GM23338 (cell line): ENCODE results near the gene BAHCC1. TPM values are rescaled to one million over a fixed set of nuclear protein-coding genes. Genes with fewer than 3 reads are reported as not detected.

ENCODE experiments used
- ATAC-seq: fragments of 200-7000 bp; cut with Tn5 transposase; 3 replicates; pipeline ENCODE4 v1.9.1; 2020
- DNase-seq: peaks from one replicate; pipeline ENCODE4 v3.0.0-alpha.2; 2015; ENCODE audit warnings: low spot score
- H2AFZ ChIP-seq: fragments of 200-600 bp; sonication (generic); 2 replicates; pipeline ENCODE4 v1.8.0; 2016; ENCODE audit warnings: antibody characterized with exemption, mild to moderate bottlenecking, moderate library complexity
- H3F3A ChIP-seq: fragments of 200-600 bp; sonication (generic); replicated peaks from 2 replicates; pipeline ENCODE4 v1.8.0; 2017; ENCODE audit warnings: antibody characterized with exemption, mixed run types, low read depth
- H3K27ac ChIP-seq: fragments of 200-600 bp; sonication (generic); 2 replicates; pipeline ENCODE4 v1.6.1; 2016; ENCODE audit warnings: low read depth
- H3K27me3 ChIP-seq: fragments of 200-600 bp; sonication (generic); 2 replicates; pipeline ENCODE4 v1.8.0; 2016; ENCODE audit warnings: mild to moderate bottlenecking, mixed run types, moderate library complexity; ENCODE audit not compliant: insufficient read depth
- H3K36me3 ChIP-seq: fragments of 200-600 bp; sonication (generic); 2 replicates; pipeline ENCODE4 v1.8.0; 2016; ENCODE audit warnings: mild to moderate bottlenecking; ENCODE audit not compliant: insufficient read depth
- H3K4me1 ChIP-seq: fragments of 200-600 bp; sonication (generic); 2 replicates; pipeline ENCODE4 v1.8.0; 2016; ENCODE audit warnings: mild to moderate bottlenecking, moderate library complexity; ENCODE audit not compliant: insufficient read depth
- H3K4me2 ChIP-seq: fragments of 200-600 bp; sonication (generic); 2 replicates; pipeline ENCODE4 v1.7.1; 2017; ENCODE audit warnings: mixed run types
- H3K4me3 ChIP-seq: fragments of 200-600 bp; sonication (generic); 2 replicates; pipeline ENCODE4 v1.6.1; 2016; ENCODE audit warnings: mixed run types
- H3K79me2 ChIP-seq: fragments of 200-600 bp; sonication (generic); replicated peaks from 2 replicates; pipeline ENCODE4 v1.8.0; 2017; ENCODE audit warnings: mild to moderate bottlenecking; ENCODE audit not compliant: insufficient read depth
- H3K9me2 ChIP-seq: fragments of 200-600 bp; sonication (generic); 2 replicates; pipeline ENCODE4 v1.8.0; 2017; ENCODE audit not compliant: insufficient read depth
- H4K20me1 ChIP-seq: fragments of 200-600 bp; sonication (generic); replicated peaks from 2 replicates; pipeline ENCODE4 v1.8.0; 2017; ENCODE audit warnings: mild to moderate bottlenecking; ENCODE audit not compliant: insufficient read depth
- H3K27ac Mint-ChIP-seq: 2 replicates; pipeline ENCODE4 v1.8.0; 2020; ENCODE audit warnings: inconsistent platforms, mild to moderate bottlenecking, moderate library complexity, mixed read lengths
- H3K27me3 Mint-ChIP-seq: 3 replicates; pipeline ENCODE4 v1.8.0; 2022; ENCODE audit warnings: low read depth, mild to moderate bottlenecking, moderate library complexity, mixed read lengths, inconsistent platforms; ENCODE audit not compliant: insufficient read depth, poor library complexity
- H3K36me3 Mint-ChIP-seq: 3 replicates; pipeline ENCODE4 v1.8.0; 2021; ENCODE audit warnings: low read depth, mild to moderate bottlenecking, inconsistent platforms, moderate library complexity, mixed read lengths
- H3K4me1 Mint-ChIP-seq: 3 replicates; pipeline ENCODE4 v1.8.0; 2020; ENCODE audit warnings: mild to moderate bottlenecking, inconsistent platforms, mixed read lengths
- H3K4me3 Mint-ChIP-seq: 3 replicates; pipeline ENCODE4 v1.8.0; 2021; ENCODE audit warnings: moderate library complexity, mild to moderate bottlenecking, inconsistent platforms, mixed read lengths
- H3K9me3 Mint-ChIP-seq: 3 replicates; pipeline ENCODE4 v1.8.0; 2020; ENCODE audit warnings: moderate library complexity, mild to moderate bottlenecking, inconsistent platforms, mixed read lengths
- JUNB ChIP-seq: IDR thresholded peaks from one replicate; pipeline ENCODE4 v1.6.1; 2016; ENCODE audit warnings: antibody characterized with exemption; ENCODE audit not compliant: unreplicated experiment
- STAT1 ChIP-seq: IDR thresholded peaks from one replicate; pipeline ENCODE4 v1.6.1; 2016; ENCODE audit warnings: antibody characterized with exemption; ENCODE audit not compliant: unreplicated experiment
- ZNF331 ChIP-seq: fragments of 250-450 bp; sonication (Bioruptor Pico); IDR thresholded peaks from 2 replicates; pipeline ENCODE4 v1.5.0; 2020; ENCODE audit warnings: low read depth, mild to moderate bottlenecking, moderate library complexity
- polyA plus RNA-seq: library from polyadenylated mRNA; unstranded; fragments of >200 nt; fragmentation: Nextera tagmentation; extraction: Ambion mirVana; gene quantifications from 2 replicates; pipeline ENCODE4 v1.2.1, GENCODE V29; 2016
- total RNA-seq: library from RNA; depleted of rRNA; stranded (reverse); fragments of >200 nt; shearing (Covaris generic); gene quantifications from 2 replicates; pipeline ENCODE4 v1.2.3, GENCODE V29; 2014
- TF ChIP-seq, protein P1 (sequence below): IDR thresholded peaks from one replicate; pipeline ENCODE4 v1.6.1; 2018; ENCODE audit warnings: antibody characterized with exemption; ENCODE audit not compliant: unreplicated experiment
- TF ChIP-seq, protein P2 (sequence below): fragments of 250-450 bp; sonication (Bioruptor Pico); IDR thresholded peaks from 2 replicates; pipeline ENCODE4 v1.5.0; 2020; ENCODE audit warnings: mild to moderate bottlenecking, moderate library complexity

BAHCC1 gene
- total and polyA plus RNA-seq, 2 experiments from 2014 or later: 0.24 to 1.1 TPM

DNA sequence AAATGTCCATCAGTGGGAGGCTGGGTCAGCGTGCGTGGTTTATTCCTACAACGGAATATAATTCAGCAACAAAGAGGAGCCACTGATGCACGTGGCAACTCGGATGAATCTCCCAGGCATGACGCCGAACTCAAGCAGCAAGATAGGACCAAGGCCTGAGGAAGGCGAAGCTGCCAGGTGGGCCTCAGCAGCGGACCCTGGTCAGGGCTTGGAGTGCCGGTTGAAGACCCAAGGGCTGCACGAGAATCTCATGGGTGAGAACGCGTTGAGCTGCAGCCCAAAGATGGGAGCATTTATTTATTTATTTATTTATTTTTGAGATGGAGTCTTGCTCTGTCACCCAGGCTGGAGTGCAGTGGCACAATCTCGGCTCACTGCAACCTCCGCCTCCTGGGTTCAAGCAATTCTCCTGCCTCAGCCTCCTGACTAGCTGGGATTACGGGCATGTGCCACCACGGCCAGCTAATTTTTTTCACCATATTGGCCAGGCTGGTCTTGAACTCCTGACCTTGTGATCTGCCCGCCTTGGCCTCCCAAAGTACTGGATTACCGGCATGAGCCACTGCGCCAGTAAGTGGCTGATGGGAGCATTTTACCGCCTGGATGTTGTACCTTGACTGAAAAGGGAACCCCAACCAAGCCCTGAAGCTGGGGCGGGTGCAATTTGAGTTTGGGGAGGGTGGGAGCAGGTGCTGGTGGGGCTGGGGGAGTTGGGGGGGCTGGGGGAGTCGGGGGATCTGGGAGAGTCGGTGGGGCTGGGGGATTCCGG, 18.1 kb upstream of the BAHCC1 start:
- TF ChIP-seq STAT1 (no peak), JUNB (no peak), ZNF331 (no peak)
- TF ChIP-seq, protein P1, sequence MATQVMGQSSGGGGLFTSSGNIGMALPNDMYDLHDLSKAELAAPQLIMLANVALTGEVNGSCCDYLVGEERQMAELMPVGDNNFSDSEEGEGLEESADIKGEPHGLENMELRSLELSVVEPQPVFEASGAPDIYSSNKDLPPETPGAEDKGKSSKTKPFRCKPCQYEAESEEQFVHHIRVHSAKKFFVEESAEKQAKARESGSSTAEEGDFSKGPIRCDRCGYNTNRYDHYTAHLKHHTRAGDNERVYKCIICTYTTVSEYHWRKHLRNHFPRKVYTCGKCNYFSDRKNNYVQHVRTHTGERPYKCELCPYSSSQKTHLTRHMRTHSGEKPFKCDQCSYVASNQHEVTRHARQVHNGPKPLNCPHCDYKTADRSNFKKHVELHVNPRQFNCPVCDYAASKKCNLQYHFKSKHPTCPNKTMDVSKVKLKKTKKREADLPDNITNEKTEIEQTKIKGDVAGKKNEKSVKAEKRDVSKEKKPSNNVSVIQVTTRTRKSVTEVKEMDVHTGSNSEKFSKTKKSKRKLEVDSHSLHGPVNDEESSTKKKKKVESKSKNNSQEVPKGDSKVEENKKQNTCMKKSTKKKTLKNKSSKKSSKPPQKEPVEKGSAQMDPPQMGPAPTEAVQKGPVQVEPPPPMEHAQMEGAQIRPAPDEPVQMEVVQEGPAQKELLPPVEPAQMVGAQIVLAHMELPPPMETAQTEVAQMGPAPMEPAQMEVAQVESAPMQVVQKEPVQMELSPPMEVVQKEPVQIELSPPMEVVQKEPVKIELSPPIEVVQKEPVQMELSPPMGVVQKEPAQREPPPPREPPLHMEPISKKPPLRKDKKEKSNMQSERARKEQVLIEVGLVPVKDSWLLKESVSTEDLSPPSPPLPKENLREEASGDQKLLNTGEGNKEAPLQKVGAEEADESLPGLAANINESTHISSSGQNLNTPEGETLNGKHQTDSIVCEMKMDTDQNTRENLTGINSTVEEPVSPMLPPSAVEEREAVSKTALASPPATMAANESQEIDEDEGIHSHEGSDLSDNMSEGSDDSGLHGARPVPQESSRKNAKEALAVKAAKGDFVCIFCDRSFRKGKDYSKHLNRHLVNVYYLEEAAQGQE: no peak
- TF ChIP-seq, protein P2, sequence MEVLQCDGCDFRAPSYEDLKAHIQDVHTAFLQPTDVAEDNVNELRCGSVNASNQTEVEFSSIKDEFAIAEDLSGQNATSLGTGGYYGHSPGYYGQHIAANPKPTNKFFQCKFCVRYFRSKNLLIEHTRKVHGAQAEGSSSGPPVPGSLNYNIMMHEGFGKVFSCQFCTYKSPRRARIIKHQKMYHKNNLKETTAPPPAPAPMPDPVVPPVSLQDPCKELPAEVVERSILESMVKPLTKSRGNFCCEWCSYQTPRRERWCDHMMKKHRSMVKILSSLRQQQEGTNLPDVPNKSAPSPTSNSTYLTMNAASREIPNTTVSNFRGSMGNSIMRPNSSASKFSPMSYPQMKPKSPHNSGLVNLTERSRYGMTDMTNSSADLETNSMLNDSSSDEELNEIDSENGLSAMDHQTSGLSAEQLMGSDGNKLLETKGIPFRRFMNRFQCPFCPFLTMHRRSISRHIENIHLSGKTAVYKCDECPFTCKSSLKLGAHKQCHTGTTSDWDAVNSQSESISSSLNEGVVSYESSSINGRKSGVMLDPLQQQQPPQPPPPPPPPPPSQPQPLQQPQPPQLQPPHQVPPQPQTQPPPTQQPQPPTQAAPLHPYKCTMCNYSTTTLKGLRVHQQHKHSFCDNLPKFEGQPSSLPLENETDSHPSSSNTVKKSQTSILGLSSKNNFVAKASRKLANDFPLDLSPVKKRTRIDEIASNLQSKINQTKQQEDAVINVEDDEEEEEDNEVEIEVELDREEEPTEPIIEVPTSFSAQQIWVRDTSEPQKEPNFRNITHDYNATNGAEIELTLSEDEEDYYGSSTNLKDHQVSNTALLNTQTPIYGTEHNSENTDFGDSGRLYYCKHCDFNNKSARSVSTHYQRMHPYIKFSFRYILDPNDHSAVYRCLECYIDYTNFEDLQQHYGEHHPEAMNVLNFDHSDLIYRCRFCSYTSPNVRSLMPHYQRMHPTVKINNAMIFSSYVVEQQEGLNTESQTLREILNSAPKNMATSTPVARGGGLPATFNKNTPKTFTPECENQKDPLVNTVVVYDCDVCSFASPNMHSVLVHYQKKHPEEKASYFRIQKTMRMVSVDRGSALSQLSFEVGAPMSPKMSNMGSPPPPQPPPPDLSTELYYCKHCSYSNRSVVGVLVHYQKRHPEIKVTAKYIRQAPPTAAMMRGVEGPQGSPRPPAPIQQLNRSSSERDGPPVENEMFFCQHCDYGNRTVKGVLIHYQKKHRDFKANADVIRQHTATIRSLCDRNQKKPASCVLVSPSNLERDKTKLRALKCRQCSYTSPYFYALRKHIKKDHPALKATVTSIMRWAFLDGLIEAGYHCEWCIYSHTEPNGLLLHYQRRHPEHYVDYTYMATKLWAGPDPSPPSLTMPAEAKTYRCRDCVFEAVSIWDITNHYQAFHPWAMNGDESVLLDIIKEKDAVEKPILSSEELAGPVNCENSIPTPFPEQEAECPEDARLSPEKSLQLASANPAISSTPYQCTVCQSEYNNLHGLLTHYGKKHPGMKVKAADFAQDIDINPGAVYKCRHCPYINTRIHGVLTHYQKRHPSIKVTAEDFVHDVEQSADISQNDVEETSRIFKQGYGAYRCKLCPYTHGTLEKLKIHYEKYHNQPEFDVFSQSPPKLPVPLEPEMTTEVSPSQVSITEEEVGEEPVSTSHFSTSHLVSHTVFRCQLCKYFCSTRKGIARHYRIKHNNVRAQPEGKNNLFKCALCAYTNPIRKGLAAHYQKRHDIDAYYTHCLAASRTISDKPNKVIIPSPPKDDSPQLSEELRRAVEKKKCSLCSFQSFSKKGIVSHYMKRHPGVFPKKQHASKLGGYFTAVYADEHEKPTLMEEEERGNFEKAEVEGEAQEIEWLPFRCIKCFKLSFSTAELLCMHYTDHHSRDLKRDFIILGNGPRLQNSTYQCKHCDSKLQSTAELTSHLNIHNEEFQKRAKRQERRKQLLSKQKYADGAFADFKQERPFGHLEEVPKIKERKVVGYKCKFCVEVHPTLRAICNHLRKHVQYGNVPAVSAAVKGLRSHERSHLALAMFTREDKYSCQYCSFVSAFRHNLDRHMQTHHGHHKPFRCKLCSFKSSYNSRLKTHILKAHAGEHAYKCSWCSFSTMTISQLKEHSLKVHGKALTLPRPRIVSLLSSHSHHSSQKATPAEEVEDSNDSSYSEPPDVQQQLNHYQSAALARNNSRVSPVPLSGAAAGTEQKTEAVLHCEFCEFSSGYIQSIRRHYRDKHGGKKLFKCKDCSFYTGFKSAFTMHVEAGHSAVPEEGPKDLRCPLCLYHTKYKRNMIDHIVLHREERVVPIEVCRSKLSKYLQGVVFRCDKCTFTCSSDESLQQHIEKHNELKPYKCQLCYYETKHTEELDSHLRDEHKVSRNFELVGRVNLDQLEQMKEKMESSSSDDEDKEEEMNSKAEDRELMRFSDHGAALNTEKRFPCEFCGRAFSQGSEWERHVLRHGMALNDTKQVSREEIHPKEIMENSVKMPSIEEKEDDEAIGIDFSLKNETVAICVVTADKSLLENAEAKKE (CRISPR knock-in tag): no peak
- ATAC-seq (no peak), DNase-seq (no peak)
- H3K36me3 Mint-ChIP-seq: no peaks in the 10 kb centered on the region
- H3K79me2 ChIP-seq: no peaks in the 10 kb centered on the region
- no peaks in the 10 kb centered on the region for H3K4me1 ChIP-seq
- H3K27ac ChIP-seq: no peak overlapping the region
- no peak overlapping the region for H3K4me3 Mint-ChIP-seq
- H3K4me1 Mint-ChIP-seq: no peaks in the 10 kb centered on the region; the same call in 2 of the 3 replicates
- H2AFZ ChIP-seq: no peak overlapping the region
- H3K4me2 ChIP-seq: no peak overlapping the region
- H3K27me3 Mint-ChIP-seq: peaks cover 6% of the 10 kb centered on the region
- H3K4me3 ChIP-seq: no peak overlapping the region
- H3K27me3 ChIP-seq: no peaks in the 10 kb centered on the region
- no peaks in the 10 kb centered on the region for H3K9me3 Mint-ChIP-seq
- H3K27ac Mint-ChIP-seq: no peak overlapping the region
- H3K9me2 ChIP-seq: no peaks in the 10 kb centered on the region
- H3K36me3 ChIP-seq: no peaks in the 10 kb centered on the region
- no peaks in the 10 kb centered on the region for H3F3A ChIP-seq
- H4K20me1 ChIP-seq: no peaks in the 10 kb centered on the region
